SJCRH30 (cell line): ENCODE results near the gene FHDC1. TPM values are rescaled to one million over a fixed set of nuclear protein-coding genes. Genes with fewer than 3 reads are reported as not detected.
A peak's percentile ranks its signal among the peaks of the same experiment; 100 is the strongest.

ENCODE experiments used
- DNase-seq, 2 experiments: peaks; one replicate each; pipeline ENCODE4 v3.0.0-alpha.2; 2015 to 2020
- H3K27ac ChIP-seq: fragments of 250-450 bp; sonication (Bioruptor Pico); 2 replicates; pipeline ENCODE4 v1.5.1; 2020; ENCODE audit warnings: mild to moderate bottlenecking, moderate library complexity
- H3K27me3 ChIP-seq: fragments of 250-450 bp; sonication (Bioruptor Pico); 2 replicates; pipeline ENCODE4 v1.5.1; 2020; ENCODE audit warnings: mild to moderate bottlenecking, moderate library complexity
- H3K36me3 ChIP-seq: fragments of 250-450 bp; sonication (Bioruptor Pico); 2 replicates; pipeline ENCODE4 v1.5.1; 2020; ENCODE audit warnings: mild to moderate bottlenecking, moderate library complexity
- H3K4me1 ChIP-seq: fragments of 250-450 bp; sonication (Bioruptor Pico); 2 replicates; pipeline ENCODE4 v1.5.1; 2020; ENCODE audit warnings: mild to moderate bottlenecking, moderate library complexity
- H3K4me3 ChIP-seq: fragments of 250-450 bp; sonication (Bioruptor Pico); 2 replicates; pipeline ENCODE4 v1.5.1; 2020; ENCODE audit warnings: mild to moderate bottlenecking, moderate library complexity
- H3K9me3 ChIP-seq: fragments of 250-450 bp; sonication (Bioruptor Pico); replicated peaks from 2 replicates; pipeline ENCODE4 v1.5.1; 2020; ENCODE audit warnings: mild to moderate bottlenecking, moderate library complexity
- total RNA-seq: library from RNA; depleted of rRNA; stranded (reverse); fragments of >200 nt; shearing (Covaris generic); gene quantifications from 2 replicates; pipeline ENCODE4 v1.2.3, GENCODE V29; 2014

The FHDC1 gene
- total RNA-seq, 1 experiment from 2014 or later, result 2.0 TPM

- H3K4me1 ChIP-seq, result no peaks in the 10 kb centered on the region
- H3K4me3 ChIP-seq, result no peak overlapping the region
- H3K36me3 ChIP-seq, result no peaks in the 10 kb centered on the region
- H3K27ac ChIP-seq, result no peak overlapping the region
- DNase-seq, result no peak
- no peaks in the 10 kb centered on the region; the same call in 1 of the 2 replicates for H3K9me3 ChIP-seq
- H3K27me3 ChIP-seq, result no peaks in the 10 kb centered on the region
Measured at GRCh38 chr4:152919826-152920225, 16.3 kb upstream of the FHDC1 start.

- no peaks in the 10 kb centered on the region; the same call in 1 of the 2 replicates for H3K9me3 ChIP-seq
- H3K4me1 ChIP-seq, result no peaks in the 10 kb centered on the region
- peak; percentile 42 to 49 for DNase-seq
- H3K36me3 ChIP-seq, result no peaks in the 10 kb centered on the region
- H3K27ac ChIP-seq, result no peak overlapping the region
- no peak overlapping the region for H3K4me3 ChIP-seq
- no peaks in the 10 kb centered on the region for H3K27me3 ChIP-seq
Measured at GRCh38 chr4:152920768-152921167, 15.4 kb upstream of the FHDC1 start.

GRCh38 chr4:152921284-152921683 lies 14.8 kb upstream of the FHDC1 start:
- Histone ChIP-seq H3K4me1 (no peaks in the 10 kb centered on the region), H3K36me3 (no peaks in the 10 kb centered on the region), H3K27ac (no peak overlapping the region), H3K27me3 (no peaks in the 10 kb centered on the region), H3K4me3 (no peak overlapping the region), H3K9me3 (no peaks in the 10 kb centered on the region; the same call in 1 of the 2 replicates)
- no peak for DNase-seq

- H3K36me3 ChIP-seq, result no peaks in the 10 kb centered on the region
- no peaks in the 10 kb centered on the region; the same call in 1 of the 2 replicates for H3K9me3 ChIP-seq
- no peak overlapping the region for H3K4me3 ChIP-seq
- H3K27me3 ChIP-seq, result no peaks in the 10 kb centered on the region
- H3K27ac ChIP-seq, result no peak overlapping the region
- DNase-seq, result no peak
- no peaks in the 10 kb centered on the region for H3K4me1 ChIP-seq
Measured at GRCh38 chr4:152925851-152926250, 10.3 kb upstream of the FHDC1 start.

- no peak overlapping the region for H3K4me3 ChIP-seq
- H3K9me3 ChIP-seq, result no peaks in the 10 kb centered on the region
- H3K36me3 ChIP-seq, result no peaks in the 10 kb centered on the region
- no peaks in the 10 kb centered on the region for H3K4me1 ChIP-seq
- no peaks in the 10 kb centered on the region for H3K27me3 ChIP-seq
- no peak overlapping the region for H3K27ac ChIP-seq
- no peak for DNase-seq
Measured at GRCh38 chr4:152926959-152927358, 9.2 kb upstream of the FHDC1 start.

- no peaks in the 10 kb centered on the region for H3K9me3 ChIP-seq
- DNase-seq, result no peak
- no peak overlapping the region for H3K27ac ChIP-seq
Measured at GRCh38 chr4:152927737-152928136, 8.4 kb upstream of the FHDC1 start.

GRCh38 chr4:152928286-152928685 lies 7.8 kb upstream of the FHDC1 start:
- no peaks in the 10 kb centered on the region for H3K36me3 ChIP-seq
- no peaks in the 10 kb centered on the region for H3K27me3 ChIP-seq
- H3K4me3 ChIP-seq, result no peak overlapping the region
- H3K27ac ChIP-seq, result no peak overlapping the region
- no peaks in the 10 kb centered on the region for H3K4me1 ChIP-seq
- no peak for DNase-seq
- H3K9me3 ChIP-seq, result no peaks in the 10 kb centered on the region

More at GRCh38 chr4:152927737-152928136, 8.4 kb upstream of the FHDC1 start:
- no peak overlapping the region for H3K4me3 ChIP-seq
- H3K36me3 ChIP-seq, result no peaks in the 10 kb centered on the region
- H3K27me3 ChIP-seq, result no peaks in the 10 kb centered on the region
- H3K4me1 ChIP-seq, result no peaks in the 10 kb centered on the region

GRCh38 chr4:152929888-152930287 lies 6.2 kb upstream of the FHDC1 start:
- no peak for DNase-seq
- Histone ChIP-seq H3K9me3 (no peaks in the 10 kb centered on the region), H3K27ac (no peak overlapping the region), H3K4me1 (no peaks in the 10 kb centered on the region), H3K27me3 (no peaks in the 10 kb centered on the region), H3K36me3 (no peaks in the 10 kb centered on the region), H3K4me3 (no peak overlapping the region)

- no peaks in the 10 kb centered on the region for H3K36me3 ChIP-seq
- H3K4me1 ChIP-seq, result no peaks in the 10 kb centered on the region
- DNase-seq, result no peak
- no peaks in the 10 kb centered on the region for H3K27me3 ChIP-seq
- no peak overlapping the region for H3K27ac ChIP-seq
- H3K4me3 ChIP-seq, result no peak overlapping the region
- no peaks in the 10 kb centered on the region for H3K9me3 ChIP-seq
Measured at GRCh38 chr4:152935143-152935542, 980 bp upstream of the FHDC1 start.

GRCh38 chr4:152936446-152937335 lies 568 bp downstream of the FHDC1 start:
- Histone ChIP-seq H3K4me1 (no peaks in the 10 kb centered on the region), H3K4me3 (peak overlapping the region; percentile 71), H3K9me3 (no peaks in the 10 kb centered on the region), H3K27me3 (no peaks in the 10 kb centered on the region), H3K27ac (no peak overlapping the region; the same call in 1 of the 2 replicates), H3K36me3 (no peaks in the 10 kb centered on the region)
- DNase-seq, result peak; percentile 40 to 46

- H3K27ac ChIP-seq, result no peak overlapping the region; the same call in 1 of the 2 replicates
- no peaks in the 10 kb centered on the region for H3K9me3 ChIP-seq
- H3K4me1 ChIP-seq, result no peaks in the 10 kb centered on the region
- no peaks in the 10 kb centered on the region for H3K36me3 ChIP-seq
- H3K27me3 ChIP-seq, result no peaks in the 10 kb centered on the region
- peak; percentile 22 to 48 for DNase-seq
- peak overlapping the region; percentile 71 for H3K4me3 ChIP-seq
Measured at GRCh38 chr4:152937336-152938236, 1.5 kb downstream of the FHDC1 start.

- no peaks in the 10 kb centered on the region for H3K36me3 ChIP-seq
- H3K9me3 ChIP-seq, result no peaks in the 10 kb centered on the region
- H3K27me3 ChIP-seq, result no peaks in the 10 kb centered on the region
- peak overlapping the region; percentile 71 for H3K4me3 ChIP-seq
- H3K27ac ChIP-seq, result no peak overlapping the region
- H3K4me1 ChIP-seq, result no peaks in the 10 kb centered on the region
- no peak for DNase-seq
Measured at GRCh38 chr4:152938237-152938947, 2.3 kb downstream of the FHDC1 start.

GRCh38 chr4:152939621-152940020 lies 3.5 kb downstream of the FHDC1 start:
- Histone ChIP-seq H3K4me3 (no peak overlapping the region), H3K4me1 (no peaks in the 10 kb centered on the region), H3K27me3 (no peaks in the 10 kb centered on the region)

GRCh38 chr4:152940461-152940860 lies 4.3 kb downstream of the FHDC1 start:
- Histone ChIP-seq H3K27ac (no peak overlapping the region), H3K36me3 (no peaks in the 10 kb centered on the region), H3K4me3 (no peak overlapping the region), H3K4me1 (no peaks in the 10 kb centered on the region), H3K9me3 (no peaks in the 10 kb centered on the region), H3K27me3 (no peaks in the 10 kb centered on the region)
- DNase-seq, result no peak

More at GRCh38 chr4:152939621-152940020, 3.5 kb downstream of the FHDC1 start:
- H3K27ac ChIP-seq, result no peak overlapping the region
- no peaks in the 10 kb centered on the region for H3K9me3 ChIP-seq
- DNase-seq, result no peak
- no peaks in the 10 kb centered on the region for H3K36me3 ChIP-seq
